Loucy (cell line): ENCODE data around the gene WIPI1.

ENCODE experiments used
- H2AFZ ChIP-seq: fragments of 200-600 bp; sonication (generic); 2 replicates; pipeline ENCODE4 v1.6.0; 2016; ENCODE audit warnings: antibody characterized with exemption, mild to moderate bottlenecking, low read length, moderate library complexity
- H3F3A ChIP-seq: fragments of 200-600 bp; 2 replicates; pipeline ENCODE4 v1.6.0; 2016; ENCODE audit warnings: antibody characterized with exemption, low read depth, mild to moderate bottlenecking
- H3K27me3 ChIP-seq: fragments of 200-600 bp; sonication (generic); 2 replicates; pipeline ENCODE4 v1.6.1; 2014; ENCODE audit warnings: low read length, mild to moderate bottlenecking; ENCODE audit not compliant: insufficient read depth, poor library complexity, severe bottlenecking
- H3K36me3 ChIP-seq: fragments of 200-600 bp; sonication (generic); 2 replicates; pipeline ENCODE4 v1.6.1; 2016; ENCODE audit warnings: low read length; ENCODE audit not compliant: insufficient read depth
- H3K4me1 ChIP-seq: fragments of 200-600 bp; sonication (generic); 2 replicates; pipeline ENCODE4 v1.5.1; 2014; ENCODE audit warnings: low read length, mild to moderate bottlenecking; ENCODE audit not compliant: insufficient read depth, poor library complexity, severe bottlenecking
- H3K4me2 ChIP-seq: fragments of 200-600 bp; sonication (generic); 2 replicates; pipeline ENCODE4 v1.6.0; 2014; ENCODE audit warnings: antibody characterized with exemption, low read length, low read depth, mild to moderate bottlenecking; ENCODE audit not compliant: poor library complexity, severe bottlenecking
- H3K4me3 ChIP-seq: fragments of 200-600 bp; sonication (generic); 2 replicates; pipeline ENCODE4 v1.5.1; 2014; ENCODE audit warnings: low read length, mild to moderate bottlenecking, mixed read lengths; ENCODE audit not compliant: poor library complexity, severe bottlenecking
- H3K79me2 ChIP-seq: fragments of 200-600 bp; sonication (generic); 2 replicates; pipeline ENCODE4 v1.6.1; 2014; ENCODE audit warnings: low read length; ENCODE audit not compliant: insufficient read depth
- H3K9ac ChIP-seq: fragments of 200-600 bp; sonication (generic); 2 replicates; pipeline ENCODE4 v1.6.0; 2014; ENCODE audit warnings: mild to moderate bottlenecking, low read depth, low read length, moderate library complexity; ENCODE audit not compliant: poor library complexity, severe bottlenecking
- H3K9me2 ChIP-seq: fragments of 200-600 bp; sonication (generic); replicated peaks from 2 replicates; pipeline ENCODE4 v1.6.1; 2016; ENCODE audit warnings: low read depth, low read length, mixed read lengths
- H3K9me3 ChIP-seq: fragments of 200-600 bp; sonication (generic); 2 replicates; pipeline ENCODE4 v1.6.1; 2014; ENCODE audit warnings: mild to moderate bottlenecking, antibody characterized with exemption, low read length, low read depth; ENCODE audit not compliant: insufficient read depth
- H4K20me1 ChIP-seq: fragments of 200-600 bp; sonication (generic); 2 replicates; pipeline ENCODE4 v1.6.0; 2014; ENCODE audit warnings: antibody characterized with exemption, low read length, mild to moderate bottlenecking; ENCODE audit not compliant: insufficient read depth, poor library complexity, severe bottlenecking
- EZH2phosphoT487 ChIP-seq: fragments of 200-600 bp; IDR thresholded peaks from 2 replicates; pipeline ENCODE4 v1.6.1; 2018; ENCODE audit warnings: antibody characterized with exemption, mild to moderate bottlenecking, moderate library complexity, borderline replicate concordance
- TF ChIP-seq, protein P1 (sequence below): fragments of 200-600 bp; sonication (generic); conservative IDR thresholded peaks from 2 replicates; pipeline ENCODE4 v1.5.1; 2014; ENCODE audit warnings: mild to moderate bottlenecking, antibody characterized with exemption, low read length

Gene WIPI1

DNA sequence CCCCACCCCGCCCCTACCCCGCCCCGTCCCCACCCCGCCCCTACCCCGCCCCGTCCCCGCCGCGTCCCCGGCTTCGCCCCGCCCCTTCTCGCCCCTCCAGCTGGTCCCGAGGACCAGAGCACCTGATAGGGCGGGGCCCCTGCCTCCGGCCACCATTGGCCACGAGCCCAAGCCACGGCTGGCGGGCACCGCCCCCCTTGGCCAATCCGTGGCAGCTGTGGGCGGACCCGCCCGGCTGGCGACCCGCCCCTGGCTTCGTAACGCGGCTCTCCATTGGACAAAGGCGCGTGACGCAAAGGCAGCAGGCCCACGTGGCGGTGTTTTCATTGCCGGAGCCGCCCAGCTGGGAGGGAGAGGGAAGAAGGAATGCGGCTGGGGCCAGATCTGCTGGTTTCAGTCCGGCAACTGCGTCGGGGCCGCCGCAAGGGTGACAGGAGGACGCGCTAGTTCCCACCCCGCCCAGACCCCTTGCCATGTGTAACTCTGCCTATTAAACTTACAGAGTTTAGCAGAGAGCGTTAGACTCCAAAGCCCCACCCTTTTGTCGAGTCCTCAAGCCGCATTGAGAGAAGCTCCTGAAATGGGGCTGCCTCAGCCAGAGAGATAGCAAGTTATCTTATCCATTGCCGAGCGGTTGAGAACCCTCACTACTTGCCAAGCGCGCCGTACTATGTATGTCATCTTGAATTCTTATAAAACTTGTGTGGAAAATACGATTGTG is 403 bp upstream of the WIPI1 start:
- H3K27me3 ChIP-seq = no peaks in the 10 kb centered on the region
- H3K9me2 ChIP-seq = no peaks in the 10 kb centered on the region
- TF ChIP-seq, protein P1, sequence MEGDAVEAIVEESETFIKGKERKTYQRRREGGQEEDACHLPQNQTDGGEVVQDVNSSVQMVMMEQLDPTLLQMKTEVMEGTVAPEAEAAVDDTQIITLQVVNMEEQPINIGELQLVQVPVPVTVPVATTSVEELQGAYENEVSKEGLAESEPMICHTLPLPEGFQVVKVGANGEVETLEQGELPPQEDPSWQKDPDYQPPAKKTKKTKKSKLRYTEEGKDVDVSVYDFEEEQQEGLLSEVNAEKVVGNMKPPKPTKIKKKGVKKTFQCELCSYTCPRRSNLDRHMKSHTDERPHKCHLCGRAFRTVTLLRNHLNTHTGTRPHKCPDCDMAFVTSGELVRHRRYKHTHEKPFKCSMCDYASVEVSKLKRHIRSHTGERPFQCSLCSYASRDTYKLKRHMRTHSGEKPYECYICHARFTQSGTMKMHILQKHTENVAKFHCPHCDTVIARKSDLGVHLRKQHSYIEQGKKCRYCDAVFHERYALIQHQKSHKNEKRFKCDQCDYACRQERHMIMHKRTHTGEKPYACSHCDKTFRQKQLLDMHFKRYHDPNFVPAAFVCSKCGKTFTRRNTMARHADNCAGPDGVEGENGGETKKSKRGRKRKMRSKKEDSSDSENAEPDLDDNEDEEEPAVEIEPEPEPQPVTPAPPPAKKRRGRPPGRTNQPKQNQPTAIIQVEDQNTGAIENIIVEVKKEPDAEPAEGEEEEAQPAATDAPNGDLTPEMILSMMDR = no peak
- no peak for TF ChIP-seq EZH2phosphoT487
- no peaks in the 10 kb centered on the region for H3K9me3 ChIP-seq
- H3K9ac ChIP-seq = peak overlapping the region; percentile 18
- H3K36me3 ChIP-seq = no peaks in the 10 kb centered on the region
- H3K4me3 ChIP-seq = peak overlapping the region; percentile 69
- H3F3A ChIP-seq = no peaks in the 10 kb centered on the region
- peak overlapping the region; percentile 74 for H3K4me2 ChIP-seq
- H4K20me1 ChIP-seq = no peaks in the 10 kb centered on the region
- H3K4me1 ChIP-seq = peaks cover 54% of the 10 kb centered on the region
- H3K79me2 ChIP-seq = peaks cover 10% of the 10 kb centered on the region; the same call in 1 of the 2 replicates
- H2AFZ ChIP-seq = peak overlapping the region; percentile 44; the same call in 1 of the 2 replicates

DNA sequence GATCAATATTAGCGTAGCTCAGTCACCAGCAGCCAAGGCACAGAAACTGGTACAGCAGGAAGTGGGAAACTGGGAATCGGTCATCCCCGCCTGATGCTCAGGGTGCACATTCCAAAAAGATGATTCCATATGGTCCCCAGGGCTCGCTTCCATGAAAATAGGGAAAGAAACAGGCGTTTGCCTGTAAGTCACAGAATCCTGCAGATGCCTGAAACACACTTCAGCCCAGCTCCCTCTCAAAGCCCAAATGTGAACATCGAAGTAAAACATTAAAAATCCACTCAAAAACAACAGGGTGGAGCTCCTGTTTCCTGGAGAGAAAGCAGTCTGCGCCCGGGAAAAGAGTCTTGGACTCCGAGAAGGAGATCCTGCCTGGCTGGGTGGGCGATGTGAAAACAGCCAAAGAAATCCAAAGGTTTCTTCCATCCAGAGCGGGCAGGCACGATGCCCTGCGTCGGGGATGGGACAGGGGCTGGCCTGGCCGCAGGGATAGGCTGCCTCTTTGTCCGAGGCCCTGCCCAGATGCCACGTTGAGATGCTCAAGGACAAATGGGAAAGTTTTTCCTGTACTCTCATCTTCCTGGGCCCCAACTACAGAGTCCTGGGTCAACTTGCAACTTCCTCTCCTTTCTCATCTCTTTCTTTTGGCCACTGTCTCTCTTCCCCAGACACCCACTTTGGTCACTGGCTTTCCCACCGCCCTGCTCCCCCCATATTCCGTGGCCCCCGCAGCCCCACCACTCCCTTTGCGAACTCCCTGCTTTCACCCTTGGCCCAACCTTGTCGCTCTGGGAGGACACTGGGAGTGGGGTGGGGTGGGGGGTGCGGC is 743 bp downstream of the WIPI1 start:
- Histone ChIP-seq H4K20me1 (no peaks in the 10 kb centered on the region), H3F3A (no peaks in the 10 kb centered on the region), H2AFZ (peak overlapping the region; percentile 67), H3K27me3 (no peaks in the 10 kb centered on the region), H3K36me3 (no peaks in the 10 kb centered on the region), H3K9me2 (no peaks in the 10 kb centered on the region), H3K9ac (peak overlapping the region; percentile 80), H3K4me2 (peak overlapping the region; percentile 95), H3K79me2 (peaks cover 10% of the 10 kb centered on the region; the same call in 1 of the 2 replicates), H3K4me1 (peaks cover 44% of the 10 kb centered on the region), H3K9me3 (no peaks in the 10 kb centered on the region), H3K4me3 (peak overlapping the region; percentile 86)
- TF ChIP-seq, protein P1 = no peak
- no peak for TF ChIP-seq EZH2phosphoT487

DNA sequence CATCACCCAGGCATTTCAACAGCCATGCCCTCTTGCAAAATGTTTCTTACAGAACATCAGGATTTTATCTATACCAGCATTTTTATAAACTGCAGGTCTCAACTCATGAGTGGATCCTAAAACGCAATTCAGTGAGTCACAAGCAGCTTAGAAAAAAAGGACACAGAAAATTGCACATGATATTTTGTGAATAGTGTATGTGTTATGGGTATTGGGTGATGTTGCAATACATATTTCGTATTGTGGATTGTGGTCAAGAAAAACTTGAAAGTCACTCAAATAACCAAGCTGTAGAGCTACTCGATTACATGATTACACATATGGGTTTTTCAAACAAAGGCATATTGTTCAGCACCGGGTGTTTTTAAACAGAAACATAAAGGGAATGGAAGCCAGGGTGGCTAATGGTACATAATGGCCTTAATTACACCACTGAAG is 1.4 kb downstream of the WIPI1 start:
- peak overlapping the region; percentile 80 for H3K9ac ChIP-seq
- H3K9me2 ChIP-seq = no peaks in the 10 kb centered on the region
- H3K4me3 ChIP-seq = peak overlapping the region; percentile 86
- no peaks in the 10 kb centered on the region for H3K36me3 ChIP-seq
- H3K4me2 ChIP-seq = peak overlapping the region; percentile 95
- TF ChIP-seq, protein P1 = no peak
- TF ChIP-seq EZH2phosphoT487 = no peak
- no peak overlapping the region for H2AFZ ChIP-seq
- no peaks in the 10 kb centered on the region for H3K27me3 ChIP-seq
- no peaks in the 10 kb centered on the region for H4K20me1 ChIP-seq
- H3K9me3 ChIP-seq = no peaks in the 10 kb centered on the region
- H3K79me2 ChIP-seq = peaks cover 10% of the 10 kb centered on the region; the same call in 1 of the 2 replicates
- H3K4me1 ChIP-seq = peaks cover 38% of the 10 kb centered on the region
- H3F3A ChIP-seq = no peaks in the 10 kb centered on the region
